GM19468 (cell line): Measurements from ENCODE around the gene ZNF609.

Source experiments
- ATAC-seq: cut with Tn5 transposase; IDR thresholded peaks from one replicate; pipeline ENCODE4 v1.9.1; 2021; ENCODE audit warnings: mild to moderate bottlenecking, moderate library complexity, moderate number of reproducible peaks; ENCODE audit not compliant: unreplicated experiment; ENCODE audit errors: extremely low read depth

ZNF609 gene

GRCh38 chr15:64685230-64685888 is 225.0 kb downstream of the ZNF609 start:
- no peak for ATAC-seq

- no peak for ATAC-seq
Measured at GRCh38 chr15:64686130-64686735, 225.9 kb downstream of the ZNF609 start.

- no peak for ATAC-seq
Measured at GRCh38 chr15:64687172-64687571, 226.8 kb downstream of the ZNF609 start.

GRCh38 chr15:64687688-64688087 is 227.3 kb downstream of the ZNF609 start:
- no peak for ATAC-seq

GRCh38 chr15:64688770-64689169 is 228.4 kb downstream of the ZNF609 start:
- ATAC-seq, result no peak

GRCh38 chr15:64690008-64690407 is 229.6 kb downstream of the ZNF609 start:
- no peak for ATAC-seq

GRCh38 chr15:64690578-64691296 is 230.4 kb downstream of the ZNF609 start:
- ATAC-seq, result no peak

GRCh38 chr15:64691896-64692565 is 231.7 kb downstream of the ZNF609 start:
- ATAC-seq, result no peak

GRCh38 chr15:64693134-64693533 is 232.8 kb downstream of the ZNF609 start:
- ATAC-seq, result no peak

- ATAC-seq, result no peak
Measured at GRCh38 chr15:64694816-64695215, 234.4 kb downstream of the ZNF609 start.

- no peak for ATAC-seq
Measured at GRCh38 chr15:64695561-64695992, 235.2 kb downstream of the ZNF609 start.

- ATAC-seq, result no peak
Measured at GRCh38 chr15:64696481-64696880, 236.1 kb downstream of the ZNF609 start.

GRCh38 chr15:64697911-64698369 is 237.6 kb downstream of the ZNF609 start:
- no peak for ATAC-seq

- ATAC-seq, result no peak
Measured at GRCh38 chr15:64698823-64699222, 238.4 kb downstream of the ZNF609 start.

GRCh38 chr15:64699751-64700388 is 239.5 kb downstream of the ZNF609 start:
- no peak for ATAC-seq

- ATAC-seq, result no peak
Measured at GRCh38 chr15:64701051-64701450, 240.7 kb downstream of the ZNF609 start.

- no peak for ATAC-seq
Measured at GRCh38 chr15:64701482-64702184, 241.3 kb downstream of the ZNF609 start.

- peak; percentile 25 for ATAC-seq
Measured at GRCh38 chr15:64702816-64703631, 242.6 kb downstream of the ZNF609 start.

GRCh38 chr15:64703632-64703959 is 243.2 kb downstream of the ZNF609 start:
- no peak for ATAC-seq
